ENCODE data around the gene UGT1A3.

The UGT1A3 gene

GRCh38 chr2:233758141-233758540, 29.3 kb downstream of the UGT1A3 start:
- no peak for DNase-seq (ENCODE audit: low spot score)

- DNase-seq (ENCODE audit: low spot score): no peak
Measured at GRCh38 chr2:233758849-233759248, 30.0 kb downstream of the UGT1A3 start.

DNA sequence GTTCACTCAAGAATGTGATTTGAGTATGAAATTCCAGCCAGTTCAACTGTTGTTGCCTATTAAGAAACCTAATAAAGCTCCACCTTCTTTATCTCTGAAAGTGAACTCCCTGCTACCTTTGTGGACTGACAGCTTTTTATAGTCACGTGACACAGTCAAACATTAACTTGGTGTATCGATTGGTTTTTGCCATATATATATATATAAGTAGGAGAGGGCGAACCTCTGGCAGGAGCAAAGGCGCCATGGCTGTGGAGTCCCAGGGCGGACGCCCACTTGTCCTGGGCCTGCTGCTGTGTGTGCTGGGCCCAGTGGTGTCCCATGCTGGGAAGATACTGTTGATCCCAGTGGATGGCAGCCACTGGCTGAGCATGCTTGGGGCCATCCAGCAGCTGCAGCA, 31.2 kb downstream of the UGT1A3 start, which contains the start of gene UGT1A1:
Gene UGT1A1 (plus strand): TSS at position 228 of the 400 bp plus-strand sequence. CDS start 18 bp downstream, at position 246.
- DNase-seq (ENCODE audit: low spot score): no peak

- no peak for DNase-seq (ENCODE audit: low spot score)
Measured at GRCh38 chr2:233761040-233761769, 32.4 kb downstream of the UGT1A3 start.

DNA sequence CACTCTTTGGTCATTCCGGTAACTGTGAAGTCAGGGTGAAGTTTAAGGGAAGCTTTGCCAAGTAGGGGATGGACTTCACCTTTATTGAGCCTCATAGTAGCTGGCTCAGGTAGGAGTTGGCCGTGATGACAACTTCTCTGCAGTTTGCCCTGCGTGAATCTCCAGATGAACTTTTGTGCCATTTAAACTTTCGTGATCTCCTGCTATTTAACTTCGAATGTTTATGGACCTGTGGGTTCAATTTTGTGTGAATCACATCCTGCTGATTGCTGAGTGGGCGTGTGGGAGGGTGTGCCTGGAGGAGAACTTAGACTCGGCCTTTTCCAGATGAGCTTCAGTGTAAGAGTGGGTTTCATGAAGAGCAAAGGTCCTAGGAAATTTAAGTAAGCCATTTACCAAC, 35.4 kb downstream of the UGT1A3 start:
- no peak for DNase-seq (ENCODE audit: low spot score)

- no peak for DNase-seq (ENCODE audit: low spot score)
Measured at GRCh38 chr2:233764761-233765160, 35.9 kb downstream of the UGT1A3 start.

DNA sequence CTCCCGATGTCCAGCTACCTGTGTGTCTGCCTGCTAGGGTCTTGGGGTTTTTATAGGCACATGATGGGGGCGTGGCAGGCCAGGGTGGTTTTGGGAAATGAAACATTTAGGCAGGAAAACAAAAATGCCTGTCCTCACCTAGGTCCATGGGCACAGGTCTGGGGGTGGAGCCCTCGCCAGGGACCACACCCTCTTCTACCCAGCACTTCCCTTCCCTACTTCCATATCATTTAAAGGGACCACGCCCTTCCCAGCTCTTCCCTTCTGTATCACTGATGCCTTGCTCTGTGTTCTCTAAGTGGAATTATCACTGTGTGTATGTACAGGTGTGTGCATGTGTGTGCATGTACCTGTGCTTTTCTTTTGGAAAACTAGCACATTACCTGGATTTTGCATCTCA, 37.6 kb downstream of the UGT1A3 start:
- no peak for DNase-seq (ENCODE audit: low spot score)

- DNase-seq (ENCODE audit: low spot score): no peak
Measured at GRCh38 chr2:233768076-233768475, 39.2 kb downstream of the UGT1A3 start.

- DNase-seq (ENCODE audit: low spot score): no peak
Measured at GRCh38 chr2:233769260-233769659, 40.4 kb downstream of the UGT1A3 start.

DNA sequence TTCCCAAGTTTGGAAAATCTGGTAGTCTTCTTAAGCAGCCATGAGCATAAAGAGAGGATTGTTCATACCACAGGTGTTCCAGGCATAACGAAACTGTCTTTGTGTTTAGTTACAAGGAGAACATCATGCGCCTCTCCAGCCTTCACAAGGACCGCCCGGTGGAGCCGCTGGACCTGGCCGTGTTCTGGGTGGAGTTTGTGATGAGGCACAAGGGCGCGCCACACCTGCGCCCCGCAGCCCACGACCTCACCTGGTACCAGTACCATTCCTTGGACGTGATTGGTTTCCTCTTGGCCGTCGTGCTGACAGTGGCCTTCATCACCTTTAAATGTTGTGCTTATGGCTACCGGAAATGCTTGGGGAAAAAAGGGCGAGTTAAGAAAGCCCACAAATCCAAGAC, 43.3 kb downstream of the UGT1A3 start:
- no peak for DNase-seq (ENCODE audit: low spot score)

- no peak for DNase-seq (ENCODE audit: low spot score)
Measured at GRCh38 chr2:233772583-233772982, 43.7 kb downstream of the UGT1A3 start.

GRCh38 chr2:233773854-233774253, 45.0 kb downstream of the UGT1A3 start:
- no peak for DNase-seq (ENCODE audit: low spot score)

DNA sequence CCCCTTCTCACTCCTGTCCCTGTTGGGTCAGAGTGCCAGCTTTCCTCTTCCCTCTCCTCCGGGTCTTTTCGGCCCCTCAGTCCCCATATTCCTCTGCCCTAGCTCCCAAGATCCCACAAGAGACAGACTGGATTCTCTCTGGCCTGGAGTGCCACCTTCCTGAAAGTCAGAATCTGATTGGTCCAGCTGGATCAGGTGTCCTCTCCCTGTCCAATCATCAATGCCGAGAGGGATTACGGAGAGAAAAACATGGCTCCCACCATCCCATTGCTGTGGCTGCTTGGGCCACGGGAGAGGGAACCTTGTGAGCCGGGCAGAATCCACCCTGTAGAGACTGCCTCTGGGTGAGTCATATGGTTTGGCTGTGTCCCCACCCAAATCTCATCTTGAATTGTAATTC, 46.6 kb downstream of the UGT1A3 start:
- DNase-seq (ENCODE audit: low spot score): no peak

DNA sequence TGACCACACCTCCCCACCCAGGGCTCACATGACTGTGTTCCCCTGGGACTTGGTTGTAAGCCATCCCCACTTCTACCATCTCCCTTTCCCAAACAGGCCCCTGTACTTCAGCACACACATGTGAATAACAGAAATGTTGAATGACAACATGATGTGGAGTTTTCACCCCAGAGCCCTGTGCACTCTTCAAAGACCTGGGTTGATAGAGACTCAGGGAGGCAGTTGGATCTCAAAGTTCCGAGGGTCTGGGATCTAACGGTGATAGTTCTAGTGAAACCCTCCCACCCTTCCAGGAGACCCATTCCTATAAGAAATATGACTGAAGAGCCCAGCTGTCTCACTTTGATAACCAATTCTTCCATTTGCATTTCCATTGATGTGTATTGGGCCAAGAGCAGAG, 49.2 kb downstream of the UGT1A3 start, which contains the start of gene MROH2A:
Gene MROH2A (plus strand): TSS at position 301 of the 400 bp plus-strand sequence. CDS start 1,029 bp downstream, outside the sequence.
- DNase-seq (ENCODE audit: low spot score): no peak

DNA sequence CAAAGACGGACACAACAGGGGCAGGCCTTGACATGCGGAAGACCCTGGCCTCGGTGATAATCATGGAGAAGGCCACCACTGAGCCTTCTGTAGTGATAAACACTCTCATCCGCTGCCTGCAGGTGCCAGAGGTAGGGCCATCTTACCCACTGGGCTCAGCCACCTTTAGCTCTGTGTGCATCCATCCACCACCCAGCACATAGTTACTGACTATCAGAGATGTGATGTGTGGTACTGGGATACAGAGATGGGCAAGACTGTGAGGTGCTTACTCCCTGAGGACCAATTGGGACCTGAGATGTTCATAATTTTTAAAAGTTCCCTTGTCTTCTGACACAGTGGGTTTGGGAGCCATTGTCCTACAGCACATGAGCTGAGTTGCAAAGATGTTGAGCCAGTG, 50.9 kb downstream of the UGT1A3 start:
- DNase-seq (ENCODE audit: low spot score): no peak

DNA sequence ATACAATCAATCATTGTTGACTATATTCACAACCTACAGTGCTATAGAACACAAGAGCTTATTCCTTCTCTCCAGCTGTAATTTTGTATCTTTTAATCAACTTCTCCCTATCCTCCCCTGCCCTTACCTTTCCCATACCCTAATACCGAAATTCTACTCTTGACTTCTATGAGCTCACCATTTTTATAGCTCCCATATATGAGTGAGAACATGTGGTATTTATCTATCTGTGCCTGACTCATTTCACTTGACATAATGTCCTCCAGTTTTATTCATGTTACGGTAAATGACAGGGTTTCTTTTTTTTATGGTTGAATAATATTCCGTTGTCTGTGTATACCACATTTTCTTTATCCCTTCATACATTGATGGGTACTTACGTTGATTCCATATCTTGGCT, 51.9 kb downstream of the UGT1A3 start:
- DNase-seq (ENCODE audit: low spot score): no peak

DNA sequence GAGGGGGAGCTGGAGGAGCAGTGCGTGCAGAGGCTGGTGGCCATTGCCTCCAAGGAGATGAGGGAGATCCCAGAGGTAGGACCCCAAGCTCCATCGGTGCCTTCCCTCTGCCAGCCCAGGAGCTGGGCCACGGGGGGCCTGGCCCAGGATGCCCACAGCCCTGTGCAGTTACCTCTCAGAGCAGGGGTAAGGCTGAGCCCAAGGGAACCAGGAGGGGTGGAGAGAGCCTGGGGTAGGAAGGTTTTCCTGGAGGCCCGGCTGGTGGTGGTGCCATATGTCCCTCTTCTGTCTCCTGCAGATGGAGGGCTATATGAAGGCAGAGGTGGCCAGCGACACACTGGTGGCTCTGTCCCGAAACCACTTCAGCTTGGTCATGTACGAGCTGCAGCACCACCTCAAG, 60.7 kb downstream of the UGT1A3 start:
- no peak for DNase-seq (ENCODE audit: low spot score)

DNA sequence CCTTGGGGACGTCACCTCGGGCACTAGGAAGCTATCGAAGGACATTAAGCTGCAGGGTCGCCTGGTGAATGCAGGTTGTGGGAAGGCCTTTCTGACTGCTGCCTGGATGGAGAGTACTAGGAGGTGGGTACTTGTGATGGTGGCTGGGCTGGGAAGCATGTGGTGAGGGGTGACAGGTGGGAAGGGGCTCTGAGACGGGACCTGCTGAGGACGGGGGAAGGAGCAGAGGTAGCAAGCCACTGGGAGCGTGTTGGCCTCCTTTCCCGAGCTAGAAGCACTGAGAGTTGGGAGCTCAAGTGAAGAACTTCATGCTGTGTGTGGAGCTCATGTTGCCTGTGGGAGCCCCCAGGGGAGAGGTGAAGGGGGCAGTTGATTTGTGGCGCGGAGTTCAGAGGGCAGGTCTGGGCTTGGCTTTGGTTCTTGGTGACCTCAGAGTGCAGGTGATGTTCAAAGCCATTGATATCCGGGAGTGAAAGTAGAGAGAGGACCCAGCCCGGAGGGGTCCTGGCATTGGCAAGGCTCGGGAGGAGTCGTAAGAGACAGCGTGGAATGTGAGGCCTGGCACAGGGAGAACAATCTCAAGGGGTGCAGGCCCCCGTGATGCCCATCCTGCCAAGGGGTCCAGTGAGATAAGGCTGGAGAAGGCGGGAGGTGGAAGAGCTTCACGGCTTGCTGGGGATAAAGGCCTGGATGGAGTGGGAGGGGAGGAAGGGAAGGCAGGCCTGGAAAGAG, 62.5 kb downstream of the UGT1A3 start:
- DNase-seq (ENCODE audit: low spot score): no peak

GRCh38 chr2:233791883-233792329, 63.1 kb downstream of the UGT1A3 start:
- DNase-seq (ENCODE audit: low spot score): no peak

DNA sequence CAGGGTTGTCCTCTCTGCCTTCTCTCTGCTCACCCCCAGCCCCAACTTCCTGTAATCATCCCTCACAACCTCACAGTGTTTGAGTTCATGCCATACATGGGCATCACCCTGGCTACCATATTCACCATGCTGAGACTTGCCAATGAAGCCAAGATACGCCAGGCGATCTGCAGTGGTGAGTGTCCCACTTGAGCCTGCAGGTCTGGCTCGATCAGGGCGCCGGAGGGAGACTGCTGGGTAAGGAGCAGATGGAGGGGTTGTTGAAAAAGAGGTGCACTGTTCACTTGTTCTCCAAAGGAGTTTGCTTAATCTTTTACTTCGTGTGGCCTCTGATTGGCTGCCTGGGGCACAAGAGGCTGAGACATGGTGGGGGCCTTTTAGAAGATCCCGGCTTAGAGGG, 63.9 kb downstream of the UGT1A3 start:
- no peak for DNase-seq (ENCODE audit: low spot score)

- no peak for DNase-seq (ENCODE audit: low spot score)
Measured at GRCh38 chr2:233793465-233794127, 64.8 kb downstream of the UGT1A3 start.

DNA sequence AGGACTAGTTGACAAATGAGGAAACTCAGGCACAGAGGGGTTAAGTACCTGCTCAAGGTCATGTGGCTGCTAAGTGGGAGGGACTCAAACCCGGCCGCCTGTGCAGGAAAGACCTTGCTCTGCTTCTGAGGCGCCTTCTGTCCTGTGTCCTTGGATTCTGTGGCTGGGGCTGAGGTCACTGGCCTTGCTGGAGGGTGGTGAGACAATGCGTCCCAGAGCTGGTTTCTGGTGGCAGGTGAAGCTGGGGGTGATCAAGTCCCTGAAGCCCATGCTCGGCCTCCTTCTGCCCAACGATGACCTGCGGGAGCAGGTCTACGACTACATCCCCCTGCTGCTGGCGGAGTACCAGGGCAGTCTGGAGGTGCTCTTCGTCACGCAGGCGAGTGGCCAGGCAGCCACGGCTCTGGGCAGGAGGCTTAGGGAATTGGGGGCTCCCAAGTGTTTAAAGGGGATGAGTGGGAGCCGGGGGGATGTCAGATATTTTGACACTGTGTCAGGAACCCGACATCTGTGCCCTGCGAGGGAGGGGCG, 65.4 kb downstream of the UGT1A3 start:
- no peak for DNase-seq (ENCODE audit: low spot score)
